DMS153 (cell line): ENCODE results near the gene ARID4A.
"Not testable (repeated sequence)": the region's sequence is repeated elsewhere in the genome, so short reads cannot be mapped to it uniquely, and the experiment has no call there.

Experiments
- DNase-seq: peaks from one replicate; lab custom pipeline; 2025; lab: John Stamatoyannopoulos, UW

ARID4A gene

DNA sequence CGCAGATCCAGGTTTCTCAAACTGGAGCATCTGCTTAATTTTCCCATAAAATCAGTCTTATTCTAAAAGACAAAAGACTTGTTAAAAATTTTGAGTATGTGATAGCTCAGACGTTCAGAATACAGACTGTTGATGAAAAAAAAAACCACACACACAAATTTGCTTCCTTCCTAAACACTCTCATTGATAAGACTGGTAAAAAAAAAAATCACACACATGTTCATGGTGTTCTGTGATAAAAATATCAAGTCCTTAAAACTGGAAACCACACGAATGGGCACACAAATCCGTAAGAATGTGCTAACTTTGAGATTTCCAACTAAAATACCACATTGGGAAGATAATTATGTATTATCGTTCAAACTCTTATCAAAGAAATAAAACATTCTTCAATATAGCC is 6.7 kb upstream of the ARID4A start:
- DNase-seq: no peak

GRCh38 chr14:58292187-58292586 is 6.2 kb upstream of the ARID4A start:
- no peak for DNase-seq

GRCh38 chr14:58294201-58294600 is 4.2 kb upstream of the ARID4A start:
- DNase-seq: no peak

- DNase-seq: no peak
Measured at GRCh38 chr14:58296726-58297125, 1.6 kb upstream of the ARID4A start.

DNA sequence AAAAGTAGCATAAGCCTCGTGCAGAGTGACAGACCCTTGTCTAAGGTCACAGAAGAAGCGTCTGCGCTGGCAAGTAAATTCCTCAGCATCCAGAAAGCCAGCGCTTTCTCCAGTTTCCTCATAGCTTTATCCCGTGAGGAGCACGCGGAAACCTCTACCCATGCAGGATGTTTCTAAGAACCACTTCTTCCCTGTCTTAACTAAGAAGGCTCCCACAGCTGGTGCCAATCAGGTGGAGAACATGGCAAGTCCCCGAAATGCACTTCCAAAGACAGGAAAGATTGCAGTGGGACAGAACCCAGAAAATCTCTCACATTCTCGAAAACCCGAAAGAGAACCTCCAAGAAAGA is 968 bp upstream of the ARID4A start:
- no peak for DNase-seq

DNA sequence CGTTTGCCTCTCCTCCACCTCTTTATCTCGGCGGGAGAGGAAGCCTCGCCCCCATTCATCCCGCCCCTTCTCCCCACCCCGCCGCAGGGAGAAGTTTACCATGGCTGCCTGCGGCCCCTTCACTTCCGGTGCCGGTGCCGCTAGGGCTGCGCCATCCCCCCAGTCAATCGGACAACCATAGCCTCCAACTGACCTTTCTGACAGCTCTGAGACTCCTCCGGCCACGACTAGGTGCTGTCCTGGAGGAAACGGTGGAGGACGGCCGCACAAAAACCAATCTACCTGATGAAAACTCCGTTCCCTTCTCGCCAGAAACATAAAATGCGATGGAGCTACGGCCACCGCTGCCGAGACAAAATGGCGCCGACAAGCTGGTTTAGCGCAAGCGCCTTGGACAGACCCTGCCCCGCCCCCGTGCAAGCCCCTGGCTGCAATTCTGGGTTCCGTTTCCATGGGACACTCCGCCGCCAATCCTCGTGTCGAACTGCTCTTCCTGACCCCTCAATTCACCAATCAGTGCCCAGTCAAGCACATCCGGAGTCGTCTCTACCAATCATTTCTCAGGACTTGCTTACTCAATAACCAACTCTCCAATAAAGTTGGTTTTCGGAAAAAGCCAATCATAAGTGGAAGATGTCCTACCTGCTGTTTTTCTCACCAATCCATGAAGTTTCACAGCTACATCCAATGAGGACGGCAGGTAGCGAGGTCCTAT is 436 bp upstream of the ARID4A start:
- peak; percentile 100 for DNase-seq

GRCh38 chr14:58299401-58300330 is 1.3 kb downstream of the ARID4A start:
- DNase-seq: peak; percentile 7

- DNase-seq: no peak
Measured at GRCh38 chr14:58301416-58301815, 3.1 kb downstream of the ARID4A start.

GRCh38 chr14:58305730-58306129 is 7.4 kb downstream of the ARID4A start:
- DNase-seq: no peak

GRCh38 chr14:58307597-58308316 is 9.4 kb downstream of the ARID4A start:
- DNase-seq: no peak

GRCh38 chr14:58309086-58309485 is 10.7 kb downstream of the ARID4A start:
- no peak for DNase-seq

DNA sequence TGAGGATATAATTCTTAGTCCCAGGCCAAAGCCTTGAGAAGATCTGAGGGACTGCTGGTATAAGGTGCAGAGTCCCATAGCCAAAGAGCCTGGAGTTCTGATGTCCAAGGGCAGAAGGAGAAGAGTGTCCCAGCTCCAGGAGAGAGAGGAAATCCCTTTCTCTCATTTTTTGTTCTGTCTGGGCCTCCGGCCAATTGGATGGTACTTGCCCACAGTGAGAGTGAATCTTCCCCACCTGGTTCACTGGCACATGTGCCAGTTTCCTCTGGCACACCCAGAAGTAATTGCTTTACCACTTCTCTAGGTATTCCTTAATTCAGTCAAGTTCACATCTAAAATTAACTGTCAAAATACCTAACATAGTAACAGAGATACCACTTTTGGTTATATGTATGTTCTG is 15.3 kb downstream of the ARID4A start:
- no peak for DNase-seq

- no peak for DNase-seq
Measured at GRCh38 chr14:58315606-58316005, 17.3 kb downstream of the ARID4A start.

DNA sequence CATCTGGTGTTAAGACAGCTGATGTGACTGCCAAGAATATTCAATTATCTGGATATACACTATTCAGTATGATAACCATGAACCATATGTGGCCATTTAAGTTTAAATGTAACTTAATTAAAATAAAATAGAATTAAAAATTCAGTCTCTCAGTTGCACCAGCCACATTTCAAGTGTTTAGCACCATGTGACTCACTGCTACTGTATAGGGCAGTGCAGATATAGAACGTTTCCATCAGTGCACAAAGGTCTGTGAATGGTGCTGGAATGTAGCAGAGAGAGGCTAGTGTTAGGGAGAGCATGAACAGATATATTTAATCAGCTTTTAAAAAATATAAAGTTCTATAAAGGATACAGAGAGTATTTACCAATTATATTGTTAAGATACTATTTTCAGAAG is 28.7 kb downstream of the ARID4A start:
- no peak for DNase-seq

DNA sequence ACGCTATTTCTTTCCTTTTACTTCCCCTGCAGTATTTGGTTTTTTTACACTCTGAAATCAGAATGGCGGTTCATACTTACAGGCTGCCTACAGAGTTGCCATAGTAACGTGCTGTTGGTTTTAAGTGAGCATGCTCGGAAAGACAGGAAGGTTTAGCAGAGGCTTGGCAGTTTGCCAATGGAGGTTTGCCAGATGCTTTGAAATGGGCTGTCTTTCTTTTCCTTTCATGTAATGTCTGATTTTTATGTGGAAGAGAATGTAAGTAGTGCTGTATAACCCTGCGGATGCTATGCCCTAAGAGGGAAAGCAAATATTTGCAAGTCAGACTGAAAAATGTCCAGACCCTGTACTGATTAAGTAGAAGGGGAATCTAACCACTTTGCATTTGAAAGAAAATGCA is 32.8 kb downstream of the ARID4A start:
- peak; percentile 99 for DNase-seq

GRCh38 chr14:58332561-58332960 is 34.2 kb downstream of the ARID4A start:
- no peak for DNase-seq

DNA sequence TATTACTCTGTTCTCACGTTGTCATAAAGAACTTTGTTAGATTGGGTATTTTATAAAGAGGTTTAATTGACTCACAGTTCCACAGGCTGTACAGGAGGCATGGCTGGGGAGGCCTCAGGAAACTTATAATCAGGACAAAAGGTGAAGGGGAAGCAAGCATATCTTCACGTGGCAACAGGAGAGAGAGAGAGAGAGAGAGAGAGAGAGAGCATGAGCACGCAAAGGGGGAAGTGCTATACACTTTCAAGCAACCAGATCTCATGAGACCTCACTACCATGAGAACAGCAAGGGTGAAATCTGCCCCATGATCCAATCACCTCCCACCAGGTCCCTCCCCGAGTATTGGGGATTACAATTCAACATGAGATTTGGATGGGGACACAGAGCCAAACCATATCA is 41.3 kb downstream of the ARID4A start:
- DNase-seq: not testable (repeated sequence)

DNA sequence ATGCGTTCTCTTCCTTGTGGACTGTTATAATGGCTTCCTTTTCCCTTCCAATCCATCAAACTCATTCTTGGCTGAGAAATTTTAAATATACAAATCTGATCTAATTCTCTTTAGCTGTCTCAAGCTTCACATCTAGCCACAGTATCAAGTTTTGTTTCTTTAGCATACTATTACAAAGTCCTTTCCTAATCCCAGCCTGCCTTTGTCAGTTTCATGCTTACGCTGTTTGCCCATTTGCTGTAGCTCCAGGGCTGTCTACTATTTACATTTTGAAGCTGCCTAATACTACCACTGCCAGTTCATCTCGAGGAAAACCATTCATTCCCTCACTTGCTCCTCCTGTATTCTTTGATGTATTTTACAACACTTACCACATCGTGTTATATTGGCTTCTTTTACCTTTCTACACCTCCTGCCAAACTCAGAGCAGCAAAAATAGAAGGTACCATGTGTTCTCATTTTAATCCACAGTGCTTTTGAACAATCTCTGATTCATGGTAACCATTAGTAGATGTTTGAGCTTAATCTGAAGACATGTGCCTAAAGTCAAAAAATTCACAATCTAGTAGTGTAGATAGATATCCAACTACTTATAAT is 42.9 kb downstream of the ARID4A start:
- no peak for DNase-seq

GRCh38 chr14:58343535-58343934 is 45.2 kb downstream of the ARID4A start:
- not testable (repeated sequence) for DNase-seq

DNA sequence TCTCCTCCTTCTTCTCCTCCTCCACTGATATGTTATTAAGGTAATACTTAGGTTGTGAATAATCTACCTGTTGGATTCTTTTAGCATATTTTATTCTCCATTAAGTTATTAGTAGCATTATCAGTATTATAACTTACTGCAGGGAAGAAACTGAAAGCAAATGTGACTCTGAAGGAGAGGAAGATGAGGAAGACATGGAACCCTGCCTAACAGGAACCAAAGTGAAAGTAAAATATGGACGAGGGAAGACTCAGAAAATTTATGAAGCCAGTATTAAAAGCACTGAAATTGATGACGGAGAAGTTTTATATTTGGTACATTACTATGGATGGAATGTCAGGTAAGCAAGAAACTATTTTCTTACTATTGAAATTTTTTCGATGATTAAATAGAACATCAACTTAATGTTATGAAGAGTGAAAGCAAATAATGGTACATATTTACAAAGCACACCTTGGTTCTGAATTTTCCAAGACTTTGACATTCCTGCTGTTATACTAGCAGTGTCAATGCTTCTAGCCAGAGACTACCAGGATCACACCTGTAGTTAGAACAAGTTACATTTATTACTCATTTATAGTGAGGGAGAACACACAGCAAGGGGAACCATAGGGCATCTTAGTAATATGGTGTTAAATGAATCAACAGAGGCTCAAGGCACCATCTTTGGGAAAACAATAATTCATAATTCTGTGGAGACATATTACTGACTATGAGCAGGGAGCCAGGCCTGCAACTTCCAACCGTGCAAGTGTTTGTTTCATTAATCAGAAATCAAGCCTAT is 55.4 kb downstream of the ARID4A start:
- DNase-seq: no peak

DNA sequence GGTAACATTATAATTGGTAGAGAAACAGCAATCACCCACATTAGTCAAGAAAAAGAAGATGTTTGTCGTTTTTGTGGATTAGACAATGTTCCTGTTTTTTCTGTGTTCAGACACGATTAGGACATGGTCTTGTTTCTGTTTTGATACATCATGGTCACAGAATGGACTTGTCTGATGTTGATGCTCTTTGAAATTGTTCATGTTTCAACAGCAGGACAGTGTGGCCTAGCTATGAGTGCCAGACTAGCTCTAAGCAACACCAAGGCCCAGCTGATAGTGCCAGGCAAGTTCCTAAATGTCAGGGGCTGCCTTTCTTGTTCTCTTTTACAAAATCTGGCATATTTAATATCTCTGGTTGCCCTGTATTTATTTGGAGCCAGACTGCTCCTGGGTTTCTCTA is 56.5 kb downstream of the ARID4A start:
- no peak for DNase-seq

- no peak for DNase-seq
Measured at GRCh38 chr14:58356268-58356667, 57.9 kb downstream of the ARID4A start.
